Effector memory CD8-positive, alpha-beta T cell (primary cell): ENCODE results near the gene FILIP1L.
A peak's percentile ranks its signal among the peaks of the same experiment; 100 is the strongest.

Experiments used
- ATAC-seq: fragments of 150-1000 bp; cut with Tn5 transposase; replicated peaks from 2 replicates; pipeline ENCODE4 v1.10.0; 2021; ENCODE audit warnings: mild to moderate bottlenecking, moderate library complexity
- DNase-seq, 3 experiments: peaks; one replicate each; pipeline ENCODE4 v3.0.0; 2021
- H3K27ac Mint-ChIP-seq, 2 donors: one replicate each; pipeline ENCODE4 v1.8.0; 2022; ENCODE audit warnings: mild to moderate bottlenecking in 2 of 2, mixed read lengths in 2 of 2, moderate library complexity in 2 of 2
- H3K27me3 Mint-ChIP-seq, 2 donors: one replicate each; pipeline ENCODE4 v1.8.0; 2022; ENCODE audit warnings: mixed read lengths in 2 of 2
- H3K36me3 Mint-ChIP-seq: one replicate; pipeline ENCODE4 v1.8.0; 2022; ENCODE audit warnings: mild to moderate bottlenecking, moderate library complexity, mixed read lengths; ENCODE audit not compliant: insufficient read depth
- H3K4me1 Mint-ChIP-seq, 2 donors: one replicate each; pipeline ENCODE4 v1.8.0; 2022; ENCODE audit warnings: low read depth in 2 of 2, mixed read lengths in 2 of 2
- H3K4me3 Mint-ChIP-seq, 2 donors: one replicate each; pipeline ENCODE4 v1.8.0; 2022; ENCODE audit warnings: mild to moderate bottlenecking in 2 of 2, mixed read lengths in 2 of 2, moderate library complexity in 2 of 2
- H3K9me3 Mint-ChIP-seq, 2 donors: one replicate each; pipeline ENCODE4 v1.8.0; 2022; ENCODE audit warnings: mixed read lengths in 2 of 2

The FILIP1L gene

DNA sequence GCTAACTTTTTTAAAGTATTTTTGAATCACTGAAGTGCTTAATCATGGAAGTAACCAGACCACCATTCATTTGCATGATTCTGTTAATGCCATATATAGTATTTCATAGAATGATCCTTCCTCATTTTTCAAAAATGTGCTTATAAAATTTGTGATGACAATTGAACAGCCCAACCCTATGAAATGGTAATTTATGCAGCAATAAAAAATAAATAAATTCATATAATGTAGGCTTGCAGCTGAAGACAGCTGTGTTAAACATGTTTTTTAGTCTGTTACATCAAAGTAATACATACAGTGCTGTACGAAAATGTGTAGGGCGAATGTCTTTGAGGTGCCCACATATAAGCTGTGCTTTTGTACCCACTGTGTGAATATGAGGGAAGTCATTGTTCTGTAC, 131.7 kb downstream of the FILIP1L start:
- no peak overlapping the region for H3K27ac Mint-ChIP-seq
- H3K9me3 Mint-ChIP-seq, result no peaks in the 10 kb centered on the region
- DNase-seq, result no peak
- H3K4me3 Mint-ChIP-seq, result no peak overlapping the region
- H3K4me1 Mint-ChIP-seq, result peaks cover 0 to 2% of the 10 kb centered on the region in 2 donors
- no peaks in the 10 kb centered on the region for H3K36me3 Mint-ChIP-seq
- H3K27me3 Mint-ChIP-seq, result no peaks in the 10 kb centered on the region
- ATAC-seq, result no peak

DNA sequence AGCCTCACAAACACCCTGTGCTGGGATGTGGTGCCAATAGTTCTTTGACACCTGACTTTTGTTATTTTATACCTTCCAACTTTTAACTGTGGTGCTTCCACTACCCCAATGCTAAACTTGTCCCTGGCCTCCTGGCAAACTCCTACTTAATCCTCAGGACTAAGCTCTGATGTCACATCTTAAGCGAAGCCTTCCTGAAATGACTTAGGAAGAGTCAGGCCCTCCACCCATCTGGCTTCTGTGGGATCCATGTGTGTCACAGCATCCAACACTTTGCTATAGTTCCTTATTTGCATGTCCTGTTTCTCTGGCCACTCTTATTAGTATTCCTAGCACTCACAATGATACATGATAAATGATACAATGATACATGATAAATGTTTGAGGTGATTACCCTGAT, 133.2 kb downstream of the FILIP1L start:
- Mint-ChIP-seq H3K4me1 (peaks cover 0 to 2% of the 10 kb centered on the region in 2 donors), H3K9me3 (peaks cover 0 to 6% of the 10 kb centered on the region in 2 donors), H3K4me3 (no peak overlapping the region), H3K36me3 (no peaks in the 10 kb centered on the region), H3K27ac (no peak overlapping the region), H3K27me3 (no peaks in the 10 kb centered on the region)
- DNase-seq, result no peak
- ATAC-seq, result no peak

GRCh38 chr3:99980606-99981005, 133.7 kb downstream of the FILIP1L start:
- no peaks in the 10 kb centered on the region for H3K36me3 Mint-ChIP-seq
- DNase-seq (no peak), ATAC-seq (no peak)
- no peak overlapping the region for H3K27ac Mint-ChIP-seq
- peaks cover 0 to 2% of the 10 kb centered on the region in 2 donors for H3K4me1 Mint-ChIP-seq
- H3K4me3 Mint-ChIP-seq, result no peak overlapping the region
- peaks cover 0 to 6% of the 10 kb centered on the region in 2 donors for H3K9me3 Mint-ChIP-seq
- no peaks in the 10 kb centered on the region for H3K27me3 Mint-ChIP-seq

- Mint-ChIP-seq H3K4me1 (peaks cover 0 to 2% of the 10 kb centered on the region in 2 donors), H3K36me3 (no peaks in the 10 kb centered on the region), H3K27me3 (no peaks in the 10 kb centered on the region), H3K4me3 (no peak overlapping the region), H3K9me3 (peaks cover 0 to 6% of the 10 kb centered on the region in 2 donors), H3K27ac (peak overlapping the region in 1 of 2 donors; percentile 46)
- no peak for ATAC-seq
- no peak for DNase-seq
Observed at GRCh38 chr3:99978221-99978620, 136.1 kb downstream of the FILIP1L start.

DNA sequence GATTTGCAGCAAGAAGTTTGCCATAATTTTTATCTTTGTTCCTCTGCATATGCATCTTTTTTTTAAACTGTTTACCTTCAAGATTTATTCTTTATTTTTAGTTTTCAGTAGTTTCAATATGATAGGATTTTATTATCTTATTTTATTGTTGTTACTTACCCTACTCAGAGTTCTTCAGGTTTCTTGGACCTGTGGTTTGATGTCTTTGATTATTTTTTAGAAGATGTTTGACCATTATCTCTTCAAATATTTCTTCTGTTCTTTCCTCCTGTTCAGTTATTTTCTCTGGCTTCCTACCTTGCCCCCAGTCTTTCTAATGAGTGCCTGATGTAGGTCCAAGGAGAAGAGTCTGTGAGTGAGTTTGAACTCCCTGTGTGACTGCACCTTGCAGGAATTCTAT, 137.7 kb downstream of the FILIP1L start:
- peaks cover 0 to 2% of the 10 kb centered on the region in 2 donors for H3K4me1 Mint-ChIP-seq
- no peaks in the 10 kb centered on the region for H3K36me3 Mint-ChIP-seq
- no peak for DNase-seq
- no peak for ATAC-seq
- no peaks in the 10 kb centered on the region for H3K27me3 Mint-ChIP-seq
- peaks cover 0 to 6% of the 10 kb centered on the region in 2 donors for H3K9me3 Mint-ChIP-seq
- H3K27ac Mint-ChIP-seq, result no peak overlapping the region
- H3K4me3 Mint-ChIP-seq, result no peak overlapping the region

- Mint-ChIP-seq H3K36me3 (no peaks in the 10 kb centered on the region), H3K9me3 (peaks cover 0 to 6% of the 10 kb centered on the region in 2 donors), H3K4me3 (no peak overlapping the region), H3K27ac (no peak overlapping the region), H3K27me3 (no peaks in the 10 kb centered on the region), H3K4me1 (no peaks in the 10 kb centered on the region)
- no peak for DNase-seq
- ATAC-seq, result no peak
Observed at GRCh38 chr3:99974989-99975388, 139.3 kb downstream of the FILIP1L start.

- H3K27me3 Mint-ChIP-seq, result no peaks in the 10 kb centered on the region
- H3K9me3 Mint-ChIP-seq, result peaks cover 0 to 6% of the 10 kb centered on the region in 2 donors
- no peaks in the 10 kb centered on the region for H3K36me3 Mint-ChIP-seq
- peaks cover 0 to 6% of the 10 kb centered on the region in 2 donors for H3K4me1 Mint-ChIP-seq
- no peak overlapping the region for H3K4me3 Mint-ChIP-seq
- ATAC-seq, result no peak
- no peak overlapping the region for H3K27ac Mint-ChIP-seq
- no peak for DNase-seq
Observed at GRCh38 chr3:99972380-99973104, 141.8 kb downstream of the FILIP1L start.

DNA sequence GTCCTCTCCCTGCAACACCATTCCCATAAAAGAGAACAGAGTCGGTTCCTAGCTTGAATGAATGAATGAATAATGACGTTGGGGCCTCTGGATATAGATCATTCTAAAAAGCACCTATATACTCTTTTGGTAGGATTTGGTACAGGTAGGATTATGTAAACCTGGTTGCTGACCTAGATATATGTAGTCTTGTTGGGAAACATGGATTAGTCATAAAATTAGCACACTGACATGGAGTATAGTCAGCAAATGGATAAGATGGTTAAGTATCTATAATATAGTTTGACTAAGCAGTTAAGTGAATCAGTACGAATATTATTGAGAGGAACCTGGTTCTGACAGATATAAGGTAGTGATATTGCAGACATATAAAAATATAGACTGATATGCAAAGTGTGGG, 142.5 kb downstream of the FILIP1L start:
- H3K4me1 Mint-ChIP-seq, result peaks cover 0 to 6% of the 10 kb centered on the region in 2 donors
- H3K4me3 Mint-ChIP-seq, result no peak overlapping the region
- no peak for ATAC-seq
- DNase-seq, result no peak
- no peak overlapping the region for H3K27ac Mint-ChIP-seq
- H3K36me3 Mint-ChIP-seq, result no peaks in the 10 kb centered on the region
- H3K9me3 Mint-ChIP-seq, result peaks cover 0 to 1% of the 10 kb centered on the region in 2 donors
- no peaks in the 10 kb centered on the region for H3K27me3 Mint-ChIP-seq

DNA sequence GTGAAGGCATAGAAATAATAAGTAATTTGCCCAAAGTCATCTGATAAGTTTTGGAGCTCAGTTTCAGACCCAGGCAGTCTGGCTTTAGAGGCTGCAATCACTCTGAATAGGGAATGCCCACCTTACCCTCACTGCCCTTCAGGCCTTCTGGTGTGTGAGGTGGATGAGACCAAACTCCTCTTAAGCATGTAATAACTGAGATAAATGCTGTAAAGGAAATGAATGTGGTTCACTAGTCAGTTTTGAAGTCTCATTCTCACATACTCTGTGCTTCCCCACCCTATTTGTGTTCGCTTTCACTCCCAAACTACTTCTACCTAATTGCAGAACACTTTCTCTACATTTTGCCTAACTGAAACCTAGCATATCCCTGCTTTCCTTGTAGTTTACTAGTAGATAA, 144.1 kb downstream of the FILIP1L start:
- Mint-ChIP-seq H3K4me3 (no peak overlapping the region), H3K9me3 (no peaks in the 10 kb centered on the region), H3K27me3 (no peaks in the 10 kb centered on the region), H3K36me3 (no peaks in the 10 kb centered on the region), H3K27ac (no peak overlapping the region), H3K4me1 (peaks cover 0 to 6% of the 10 kb centered on the region in 2 donors)
- no peak for ATAC-seq
- no peak for DNase-seq

DNA sequence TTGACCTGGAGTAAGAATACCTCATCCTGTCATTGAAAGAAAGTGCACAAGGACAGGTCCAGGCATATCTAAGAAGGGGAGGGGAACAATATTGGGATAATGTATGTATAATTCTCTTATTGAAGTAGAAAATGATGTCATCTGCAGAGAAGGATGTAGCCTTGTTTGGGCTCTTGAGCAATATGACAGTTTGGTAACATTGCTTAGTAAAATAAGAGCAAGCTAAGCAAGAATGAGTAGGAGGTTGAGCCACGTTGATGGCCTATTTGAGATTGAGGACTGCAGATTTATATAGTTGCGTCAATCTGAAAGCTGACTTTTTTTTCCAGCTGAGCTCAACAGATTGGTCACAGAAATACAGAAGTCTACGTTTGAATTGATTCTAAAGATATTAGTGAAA, 145.2 kb downstream of the FILIP1L start:
- DNase-seq (no peak), ATAC-seq (no peak)
- no peak overlapping the region for H3K4me3 Mint-ChIP-seq
- no peaks in the 10 kb centered on the region for H3K36me3 Mint-ChIP-seq
- H3K9me3 Mint-ChIP-seq, result no peaks in the 10 kb centered on the region
- no peak overlapping the region for H3K27ac Mint-ChIP-seq
- no peaks in the 10 kb centered on the region for H3K27me3 Mint-ChIP-seq
- peaks cover 0 to 6% of the 10 kb centered on the region in 2 donors for H3K4me1 Mint-ChIP-seq

DNA sequence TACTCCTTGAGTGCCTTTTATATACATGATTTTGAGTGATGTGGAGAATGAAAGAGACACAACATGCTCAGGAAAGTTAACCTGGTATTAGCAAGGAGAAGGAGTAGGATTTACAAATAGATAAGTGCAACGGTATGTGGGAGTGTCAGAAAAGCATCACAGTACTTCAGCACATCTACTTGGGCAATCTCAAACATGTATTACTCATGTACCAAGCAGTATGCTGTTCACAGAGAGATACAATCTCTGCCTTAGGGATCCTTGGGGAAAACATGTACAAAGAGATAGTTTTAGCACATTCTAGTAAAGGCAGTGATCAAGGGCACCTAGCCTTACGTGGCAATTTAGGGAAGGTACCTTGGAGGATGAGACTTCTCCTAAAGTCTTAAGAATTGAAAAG, 146.5 kb downstream of the FILIP1L start:
- H3K4me3 Mint-ChIP-seq, result no peak overlapping the region
- DNase-seq (no peak), ATAC-seq (no peak)
- H3K4me1 Mint-ChIP-seq, result peaks cover 0 to 6% of the 10 kb centered on the region in 2 donors
- no peaks in the 10 kb centered on the region for H3K36me3 Mint-ChIP-seq
- H3K27ac Mint-ChIP-seq, result no peak overlapping the region
- no peaks in the 10 kb centered on the region for H3K9me3 Mint-ChIP-seq
- no peaks in the 10 kb centered on the region for H3K27me3 Mint-ChIP-seq

- H3K4me1 Mint-ChIP-seq, result peaks cover 0 to 6% of the 10 kb centered on the region in 2 donors
- no peaks in the 10 kb centered on the region for H3K27me3 Mint-ChIP-seq
- no peaks in the 10 kb centered on the region for H3K36me3 Mint-ChIP-seq
- DNase-seq, result no peak
- H3K9me3 Mint-ChIP-seq, result no peaks in the 10 kb centered on the region
- H3K4me3 Mint-ChIP-seq, result no peak overlapping the region
- ATAC-seq, result no peak
- no peak overlapping the region for H3K27ac Mint-ChIP-seq
Observed at GRCh38 chr3:99966662-99967416, 147.5 kb downstream of the FILIP1L start.

- Mint-ChIP-seq H3K9me3 (no peaks in the 10 kb centered on the region), H3K36me3 (no peaks in the 10 kb centered on the region), H3K27me3 (no peaks in the 10 kb centered on the region), H3K27ac (no peak overlapping the region), H3K4me1 (peaks cover 0 to 6% of the 10 kb centered on the region in 2 donors), H3K4me3 (no peak overlapping the region)
- DNase-seq, result no peak
- ATAC-seq, result no peak
Observed at GRCh38 chr3:99965681-99966408, 148.5 kb downstream of the FILIP1L start.
